K562 (cell line): ENCODE data around the gene SELENOT. TPM values are rescaled to one million over a fixed set of nuclear protein-coding genes. Genes with fewer than 3 reads are reported as not detected.

Experiments
- ATAC-seq: fragments of 200-7000 bp; cut with Tn5 transposase; 3 replicates; pipeline ENCODE4 v1.9.1; 2020; ENCODE audit warnings: moderate library complexity
- BruUV-seq: library from RNA; stranded (reverse); fragments of 400-500 nt; replicated peaks from 2 replicates; lab custom pipeline; 2021; lab: Mats Ljungman, UMichigan
- CTCF ChIA-PET: fragments of 300-600 bp; formaldehyde crosslinking; extraction: SDS; loops from one replicate; lab custom pipeline; 2021; ENCODE audit warnings: low intra/inter-chr PET ratio; lab: Yijun Ruan, JAX
- POLR2A ChIA-PET: fragments of 300-600, 350-650 bp; sonication (Branson Sonifier 250); formaldehyde crosslinking; extraction: SDS; loops from one replicate; lab custom pipeline; 2021; ENCODE audit warnings: antibody characterized with exemption, inconsistent platforms; lab: Yijun Ruan, JAX
- DNase-seq, 4 experiments: peaks; one replicate each; pipeline versions ENCODE4 v3.0.0 to v3.0.0-alpha.2; 2011 to 2018; ENCODE audit warnings: low spot score in 3 of 4, mixed read lengths in 3 of 4; ENCODE audit errors: extremely low read depth in 1 of 4
- FAIRE-seq: peaks from 2 replicates; lab custom pipeline; 2011; peaks lifted over from hg19 to GRCh38; lab: Jason Lieb, UNC
- H2AFZ ChIP-seq: 2 replicates; pipeline ENCODE4 v1.6.0; 2011; ENCODE audit warnings: low read depth, low read length, control low read depth, inconsistent platforms
- H3K27ac ChIP-seq: fragments of 200-600 bp; 3 replicates; pipeline ENCODE4 v1.8.0; 2011; ENCODE audit warnings: low read depth, mild to moderate bottlenecking, control low read depth, inconsistent platforms, low read length, moderate library complexity, mixed read lengths; ENCODE audit errors: extremely low read depth
- H3K27me3 ChIP-seq, 2 experiments: fragments of 300-600 bp in 1 of 2; 2 replicates in 1 of 2; 3 replicates in 1 of 2; pipeline versions ENCODE4 v1.6.0 to v1.8.0; 2011; ENCODE audit warnings: inconsistent platforms in 2 of 2, low read length in 2 of 2, mild to moderate bottlenecking in 1 of 2, mixed read lengths in 1 of 2, moderate library complexity in 1 of 2; ENCODE audit not compliant: control insufficient read depth in 2 of 2, insufficient read depth in 2 of 2
- H3K36me3 ChIP-seq: fragments of 300-600 bp; 3 replicates; pipeline ENCODE4 v1.8.0; 2011; ENCODE audit warnings: mild to moderate bottlenecking, low read length, inconsistent platforms; ENCODE audit not compliant: control insufficient read depth, insufficient read depth
- H3K4me1 ChIP-seq, 2 experiments: fragments of 200-600 bp in 1 of 2; replicated peaks in 1 of 2; 2 replicates in 1 of 2; 3 replicates in 1 of 2; pipeline versions ENCODE4 v1.5.1 to v1.8.0; 2011; ENCODE audit warnings: inconsistent platforms in 2 of 2, low read length in 2 of 2, mild to moderate bottlenecking in 1 of 2, mixed read lengths in 1 of 2, moderate library complexity in 1 of 2; ENCODE audit not compliant: control insufficient read depth in 2 of 2, insufficient read depth in 2 of 2
- H3K4me2 ChIP-seq: 2 replicates; pipeline ENCODE4 v1.6.1; 2011; ENCODE audit warnings: low read length, control low read depth, inconsistent platforms, mixed read lengths; ENCODE audit not compliant: insufficient read depth
- H3K4me3 ChIP-seq: fragments of 200-600 bp; sonication (generic), shearing (Covaris generic); 2 replicates; pipeline ENCODE4 v1.5.1; 2016; ENCODE audit warnings: control low read depth, inconsistent platforms
- H3K79me2 ChIP-seq: fragments of 200-600 bp; 3 replicates; pipeline ENCODE4 v1.8.0; 2011; ENCODE audit warnings: low read length, inconsistent platforms; ENCODE audit not compliant: control insufficient read depth, insufficient read depth
- H3K9ac ChIP-seq, 2 experiments: 2 replicates each; pipeline versions ENCODE4 v1.6.0 to v1.6.1; 2011; ENCODE audit warnings: low read depth in 2 of 2, low read length in 2 of 2, control low read depth in 1 of 2, inconsistent platforms in 1 of 2, mild to moderate bottlenecking in 1 of 2, mixed read lengths in 1 of 2; ENCODE audit not compliant: insufficient read depth in 1 of 2
- H3K9me1 ChIP-seq: one replicate; pipeline ENCODE4 v1.6.0; 2011; ENCODE audit warnings: inconsistent platforms, mild to moderate bottlenecking, low read length, moderate library complexity; ENCODE audit not compliant: control insufficient read depth, insufficient read depth
- H3K9me3 ChIP-seq: replicated peaks from 2 replicates; pipeline ENCODE4 v1.5.1; 2011; ENCODE audit warnings: low read depth, low read length, inconsistent platforms; ENCODE audit not compliant: control insufficient read depth, insufficient read depth
- H4K20me1 ChIP-seq: replicated peaks from 2 replicates; pipeline ENCODE4 v1.6.1; 2011; ENCODE audit warnings: low read length, inconsistent platforms, mixed read lengths; ENCODE audit not compliant: control insufficient read depth, insufficient read depth
- WGBS: fragments of 100-300 bp; shearing (Covaris generic); methylation state at CpG from one replicate; pipeline ENCODE4 v1.1.6; 2016; ENCODE audit warnings: low coverage, mixed read lengths; ENCODE audit not compliant: insufficient coverage; ENCODE audit errors: missing lambda C conversion rate; 5-methylcytosine and 5-hydroxymethylcytosine counted together
- in situ Hi-C: fragments of 300-500 bp; cut with MboI; formaldehyde crosslinking; loops from 4 replicates; pipeline ENCODE4 v1.15.0; 2018; ENCODE audit warnings: inconsistent platforms, mixed read lengths
- intact Hi-C: fragments of 100-400 bp; cut with micrococcal nuclease; formaldehyde crosslinking; loops from 2 replicates; pipeline ENCODE4 v1.14.2; 2022
- polyA plus RNA-seq, 8 experiments: library from polyadenylated mRNA; depleted of rRNA in 4 of 8; stranded (reverse) in 5 of 8; unstranded in 3 of 8; fragments of >200 nt; fragmentation: Nextera tagmentation in 2 of 8; fragmentation: Illumina TruSeq in 1 of 8; extraction: Ambion mirVana in 2 of 8; extraction: Trizol in 1 of 8; gene quantifications; 2 replicates each; pipeline versions ENCODE4 v1.2.1 to v1.2.3, GENCODE V29; 2011 to 2014; ENCODE audit warnings: inconsistent platforms in 1 of 8, missing spikeins in 1 of 8
- total RNA-seq, 7 experiments: library from RNA; depleted of rRNA in 6 of 7; stranded (reverse); fragments of >200 nt in 6 of 7; fragmentation: Illumina TruSeq in 2 of 7; extraction: Trizol in 2 of 7; gene quantifications; 2 replicates each; pipeline versions ENCODE4 v1.2.1 to v1.2.3, GENCODE V29; 2011 to 2021; ENCODE audit warnings: low replicate concordance in 1 of 7
- TF ChIP-seq, protein P1 (sequence below): fragments of 450-650 bp; IDR thresholded peaks from 2 replicates; pipeline ENCODE4 v1.6.1; 2018; ENCODE audit not compliant: partially characterized antibody
- TF ChIP-seq, protein P2 (sequence below): sonication (generic); formaldehyde crosslinking; IDR thresholded peaks from 2 replicates; pipeline ENCODE4 v1.8.0; 2022; ENCODE audit warnings: mild to moderate bottlenecking, missing genetic modification reagents

SELENOT gene
- total and polyA plus RNA-seq, 9 of the 15 experiments (the other 6 are each of a cell fraction or from before 2014, with no cell fraction given): 33.0 to 411 (median 91.9) TPM

DNA sequence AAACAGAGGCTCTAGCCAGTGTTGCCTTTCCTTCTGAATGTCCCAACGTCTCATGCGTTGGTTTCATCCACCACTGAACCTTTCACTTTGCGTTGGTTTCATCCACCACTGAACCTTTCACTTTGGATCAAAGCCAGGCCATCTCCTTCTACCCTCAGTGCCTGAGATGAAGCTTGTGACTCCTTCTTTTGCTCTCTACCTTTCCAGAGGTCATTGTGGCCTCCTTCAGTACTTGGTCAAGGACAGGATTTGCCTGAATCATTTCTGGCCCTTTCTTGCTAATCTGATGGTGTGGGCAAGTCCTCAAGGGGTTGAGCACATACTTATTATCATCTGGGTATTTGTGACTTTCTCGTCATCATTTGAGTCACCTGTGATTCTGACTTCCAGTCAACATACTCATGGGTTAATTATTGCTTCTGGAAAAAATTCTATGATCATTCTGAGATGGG, 50.0 kb downstream of the SELENOT start:
- Histone ChIP-seq H3K27me3 (no peaks in the 10 kb centered on the region; a peak in 1 of 5 replicates), H3K36me3 (no peaks in the 10 kb centered on the region), H3K9ac (no peak overlapping the region), H3K4me3 (no peak overlapping the region), H3K4me1 (no peaks in the 10 kb centered on the region), H3K4me2 (no peak overlapping the region), H3K27ac (no peak overlapping the region), H3K79me2 (no peaks in the 10 kb centered on the region), H3K9me3 (no peaks in the 10 kb centered on the region), H4K20me1 (no peaks in the 10 kb centered on the region), H3K9me1 (no peaks in the 10 kb centered on the region), H2AFZ (peak overlapping the region; percentile 9; the same call in 1 of the 2 replicates)
- in situ Hi-C loops (no loop called here), intact Hi-C loops (no loop called here)
- TF ChIP-seq, protein P1, sequence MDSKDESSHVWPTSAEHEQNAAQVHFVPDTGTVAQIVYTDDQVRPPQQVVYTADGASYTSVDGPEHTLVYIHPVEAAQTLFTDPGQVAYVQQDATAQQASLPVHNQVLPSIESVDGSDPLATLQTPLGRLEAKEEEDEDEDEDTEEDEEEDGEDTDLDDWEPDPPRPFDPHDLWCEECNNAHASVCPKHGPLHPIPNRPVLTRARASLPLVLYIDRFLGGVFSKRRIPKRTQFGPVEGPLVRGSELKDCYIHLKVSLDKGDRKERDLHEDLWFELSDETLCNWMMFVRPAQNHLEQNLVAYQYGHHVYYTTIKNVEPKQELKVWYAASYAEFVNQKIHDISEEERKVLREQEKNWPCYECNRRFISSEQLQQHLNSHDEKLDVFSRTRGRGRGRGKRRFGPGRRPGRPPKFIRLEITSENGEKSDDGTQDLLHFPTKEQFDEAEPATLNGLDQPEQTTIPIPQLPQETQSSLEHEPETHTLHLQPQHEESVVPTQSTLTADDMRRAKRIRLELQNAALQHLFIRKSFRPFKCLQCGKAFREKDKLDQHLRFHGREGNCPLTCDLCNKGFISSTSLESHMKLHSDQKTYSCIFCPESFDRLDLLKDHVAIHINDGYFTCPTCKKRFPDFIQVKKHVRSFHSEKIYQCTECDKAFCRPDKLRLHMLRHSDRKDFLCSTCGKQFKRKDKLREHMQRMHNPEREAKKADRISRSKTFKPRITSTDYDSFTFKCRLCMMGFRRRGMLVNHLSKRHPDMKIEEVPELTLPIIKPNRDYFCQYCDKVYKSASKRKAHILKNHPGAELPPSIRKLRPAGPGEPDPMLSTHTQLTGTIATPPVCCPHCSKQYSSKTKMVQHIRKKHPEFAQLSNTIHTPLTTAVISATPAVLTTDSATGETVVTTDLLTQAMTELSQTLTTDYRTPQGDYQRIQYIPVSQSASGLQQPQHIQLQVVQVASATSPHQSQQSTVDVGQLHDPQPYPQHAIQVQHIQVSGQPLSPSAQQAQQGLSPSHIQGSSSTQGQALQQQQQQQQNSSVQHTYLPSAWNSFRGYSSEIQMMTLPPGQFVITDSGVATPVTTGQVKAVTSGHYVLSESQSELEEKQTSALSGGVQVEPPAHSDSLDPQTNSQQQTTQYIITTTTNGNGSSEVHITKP: peak; percentile 52
- TF ChIP-seq, protein P2, sequence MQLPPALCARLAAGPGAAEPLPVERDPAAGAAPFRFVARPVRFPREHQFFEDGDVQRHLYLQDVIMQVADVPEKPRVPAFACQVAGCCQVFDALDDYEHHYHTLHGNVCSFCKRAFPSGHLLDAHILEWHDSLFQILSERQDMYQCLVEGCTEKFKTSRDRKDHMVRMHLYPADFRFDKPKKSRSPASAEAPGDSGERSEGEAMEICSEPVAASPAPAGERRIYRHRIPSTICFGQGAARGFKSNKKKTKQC (CRISPR knock-in tag): no peak
- 11% methylated on average over 4 of the region's 4 CpGs for WGBS
- FAIRE-seq (no peak), DNase-seq (no peak), ATAC-seq (no peak)
- no TSS peak for BruUV-seq
- POLR2A ChIA-PET: no interaction called here
- CTCF ChIA-PET: no interaction called here
